Head of caudate nucleus (tissue), 42 donors: ENCODE data around the gene TRRAP.

Experiments used
- DNase-seq, 42 donors: peaks; one replicate each; pipeline versions ENCODE4 v3.0.0 to v3.0.0-alpha.2; 2020 to 2021; ENCODE audit warnings: mixed read lengths in 7 of 42
- intact Hi-C: fragments of 100-400 bp; cut with DNase I; formaldehyde crosslinking; loops from one replicate; pipeline ENCODE4 v1.15.0; 2022

Gene TRRAP

GRCh38 chr7:98996150-98996552, 117.8 kb downstream of the TRRAP start:
- intact Hi-C loops = no loop called here
- peak in 41 of 42 donors; percentile 22 to 86 (median 62) for DNase-seq

GRCh38 chr7:98997846-98998245, 119.5 kb downstream of the TRRAP start:
- peak in 1 of 42 donors; percentile 3 for DNase-seq
- intact Hi-C loops = no loop called here

GRCh38 chr7:98998821-98999725, 120.7 kb downstream of the TRRAP start:
- peak in 2 of 42 donors; percentile 9 to 13 for DNase-seq
- intact Hi-C loops = no loop called here

- intact Hi-C loops = no loop called here
- DNase-seq = peak in 3 of 42 donors; percentile 19 to 36 (median 32)
Observed at GRCh38 chr7:99000196-99000903, 122.0 kb downstream of the TRRAP start.

DNA sequence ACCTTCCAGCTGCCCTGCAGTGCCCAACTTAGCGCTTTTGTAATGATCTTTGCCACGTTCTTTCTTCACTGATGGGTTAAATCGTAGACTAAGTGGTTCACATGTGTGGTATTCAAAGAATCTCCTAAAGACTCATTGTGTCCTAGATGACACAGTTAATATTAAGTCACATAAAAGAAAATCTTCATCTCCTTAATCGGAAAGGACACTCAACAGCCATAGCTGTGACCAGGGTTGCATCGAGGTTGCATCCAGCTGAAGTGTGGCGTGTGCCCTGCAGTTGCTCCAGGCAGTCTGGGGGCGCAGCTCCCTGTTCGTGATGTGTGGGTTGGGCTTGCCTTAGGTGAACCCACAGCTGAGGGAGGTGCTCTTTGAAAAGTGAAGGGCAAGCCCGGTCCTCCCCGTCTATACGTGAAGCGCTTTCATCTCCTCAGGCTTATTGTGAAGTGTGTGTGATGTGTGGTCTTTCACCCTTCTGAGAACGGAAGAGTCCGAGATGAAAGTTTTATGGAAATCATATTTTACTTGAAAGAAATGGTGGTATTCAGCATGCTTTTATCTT, 122.7 kb downstream of the TRRAP start:
- peak in 29 of 42 donors; percentile 13 to 75 (median 44) for DNase-seq
- intact Hi-C loops = no loop called here

DNA sequence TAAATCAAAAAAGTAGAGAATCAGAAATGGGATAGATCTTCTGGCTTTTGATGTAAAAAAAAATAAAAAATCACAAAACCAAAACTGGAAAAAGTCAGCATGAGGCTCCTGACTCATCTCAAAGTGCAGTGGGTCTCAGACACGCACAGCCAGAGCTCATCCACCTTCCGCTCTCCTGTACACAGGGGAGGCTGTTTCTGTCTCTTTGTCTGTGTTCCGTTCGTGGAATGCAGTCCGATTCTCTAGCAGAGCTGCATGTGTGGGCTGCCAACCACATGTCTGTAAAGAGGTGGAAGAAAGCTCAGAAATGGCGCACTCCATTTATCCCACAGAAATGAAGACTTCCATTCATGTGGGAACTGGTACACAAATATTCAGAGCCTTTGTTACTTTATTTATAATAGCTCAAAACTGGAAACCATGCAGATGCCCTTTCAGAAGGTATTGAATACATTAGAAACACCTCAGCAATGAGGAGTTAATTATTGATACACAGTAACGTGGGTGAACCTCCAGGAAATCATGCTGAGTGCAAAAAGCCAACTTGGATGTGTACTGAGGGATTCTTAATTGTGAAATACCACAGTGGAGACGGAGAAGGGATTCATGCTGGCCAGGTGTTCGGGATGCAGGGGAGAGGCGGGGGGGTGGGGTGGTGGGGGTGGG, 123.3 kb downstream of the TRRAP start:
- intact Hi-C loops = no loop called here
- peak in 26 of 42 donors; percentile 16 to 76 (median 45) for DNase-seq

DNA sequence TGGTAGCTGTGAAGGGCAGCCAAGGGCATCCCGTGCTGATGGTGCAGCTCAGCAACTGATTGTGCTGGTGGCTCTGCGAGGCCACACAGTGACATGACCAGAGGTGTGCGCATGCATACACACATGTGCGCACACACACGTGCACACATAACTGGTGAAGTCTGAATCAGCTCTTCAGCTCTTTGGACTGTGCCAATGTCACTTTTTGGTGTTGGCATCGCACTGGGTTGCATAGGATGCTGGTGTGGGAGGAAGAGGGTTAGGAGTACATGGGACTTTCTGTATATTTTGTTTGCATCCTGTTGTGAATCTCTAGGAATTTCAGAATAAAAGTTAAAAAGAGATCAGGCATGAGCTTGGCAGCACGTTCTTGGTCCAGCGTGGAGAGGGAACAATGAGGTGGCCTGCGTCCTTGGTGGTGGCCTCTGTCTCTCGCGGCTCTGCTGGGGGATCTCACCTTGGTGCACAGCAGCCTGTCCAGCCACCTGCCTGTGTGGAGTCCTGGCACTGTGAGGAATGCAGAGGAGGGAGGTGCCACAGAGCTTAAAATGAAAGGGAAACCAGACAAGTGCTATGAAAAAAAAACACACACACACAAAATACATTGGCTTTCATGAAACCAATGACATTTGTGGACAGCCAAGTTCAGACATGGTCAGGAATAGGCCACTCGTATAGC, 124.0 kb downstream of the TRRAP start:
- DNase-seq = peak in 2 of 42 donors; percentile 6 to 30

DNA sequence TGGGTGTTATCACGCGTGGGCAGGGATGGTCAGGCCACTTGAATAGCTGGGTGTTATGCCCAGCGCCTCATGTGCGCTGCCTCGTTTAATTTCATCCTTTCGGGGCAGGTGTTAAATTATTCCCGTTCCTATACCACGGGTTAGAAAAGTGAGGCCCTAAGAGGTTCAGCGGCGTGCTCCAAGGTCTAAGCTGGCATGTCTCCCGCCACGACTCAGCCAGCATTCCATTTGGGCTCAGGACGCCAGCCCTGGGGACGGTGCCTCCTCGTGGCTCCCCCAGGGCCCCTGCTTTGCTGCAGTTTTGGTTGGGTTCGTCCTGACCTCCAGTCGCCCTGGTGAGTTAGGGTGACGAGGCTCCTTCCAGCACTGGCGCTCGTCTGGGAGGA, 124.5 kb downstream of the TRRAP start:
- intact Hi-C loops = no loop called here

More for the DNA sequence above, 124.0 kb downstream of the TRRAP start:
- intact Hi-C loops = no loop called here

DNA sequence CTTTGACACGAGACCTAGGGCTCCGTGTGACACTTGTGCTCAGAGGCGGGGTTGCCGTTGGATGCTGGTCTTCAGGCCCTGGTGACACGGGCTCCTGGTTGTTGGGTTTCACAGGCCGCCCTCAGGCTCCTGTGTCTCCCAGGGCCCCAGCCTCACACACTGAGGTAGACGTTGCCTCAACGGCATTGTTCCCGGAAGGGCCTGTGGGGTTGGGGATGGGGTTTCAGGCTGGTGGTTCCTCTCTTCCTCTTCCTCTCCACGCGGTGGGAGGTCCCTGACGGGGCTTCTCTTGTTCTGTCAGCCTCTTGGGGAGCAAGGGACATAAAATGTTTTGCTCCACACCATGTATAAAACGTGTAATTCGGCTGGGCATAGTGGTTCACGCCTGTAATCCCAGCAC, 125.1 kb downstream of the TRRAP start:
- peak in 2 of 42 donors; percentile 5 to 24 for DNase-seq
- intact Hi-C loops = no loop called here

More for the DNA sequence above, 124.5 kb downstream of the TRRAP start:
- DNase-seq = peak in 1 of 42 donors; percentile 31

GRCh38 chr7:99004216-99004615, 125.9 kb downstream of the TRRAP start:
- DNase-seq = peak in 2 of 42 donors; percentile 16 to 25
- intact Hi-C loops = no loop called here

DNA sequence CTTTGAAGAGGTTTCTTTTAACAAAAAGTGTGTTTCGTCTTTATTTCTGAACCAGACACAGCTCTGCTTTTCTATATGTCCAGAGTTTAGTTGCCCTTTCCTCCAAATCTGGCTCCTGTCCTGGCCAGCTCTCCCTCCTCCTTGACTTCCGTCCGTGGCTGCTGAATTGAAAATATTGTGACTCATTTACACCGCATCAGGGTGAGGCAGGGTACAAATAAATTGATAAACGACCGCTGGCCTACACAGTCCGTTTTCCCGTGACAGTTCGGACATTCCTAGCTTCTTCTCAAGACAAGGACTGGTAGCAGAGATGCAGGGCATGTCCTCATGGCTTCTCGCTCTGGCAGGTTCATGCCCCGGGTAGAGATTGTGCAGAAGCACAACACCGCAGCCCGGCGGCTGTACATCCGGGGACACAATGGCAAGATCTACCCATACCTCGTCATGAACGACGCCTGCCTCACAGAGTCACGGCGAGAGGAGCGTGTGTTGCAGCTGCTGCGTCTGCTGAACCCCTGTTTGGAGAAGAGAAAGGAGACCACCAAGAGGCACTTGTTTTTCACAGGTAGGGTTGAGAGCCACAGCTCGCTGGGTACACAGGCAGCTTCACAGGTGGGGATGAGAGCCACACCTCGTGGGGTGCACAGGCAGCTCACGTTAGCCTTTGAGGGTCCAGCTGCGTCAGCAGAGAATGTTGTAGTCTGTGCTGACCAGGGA, 126.6 kb downstream of the TRRAP start:
- peak in 3 of 42 donors; percentile 0 to 21 (median 8) for DNase-seq
- intact Hi-C loops = no loop called here

DNA sequence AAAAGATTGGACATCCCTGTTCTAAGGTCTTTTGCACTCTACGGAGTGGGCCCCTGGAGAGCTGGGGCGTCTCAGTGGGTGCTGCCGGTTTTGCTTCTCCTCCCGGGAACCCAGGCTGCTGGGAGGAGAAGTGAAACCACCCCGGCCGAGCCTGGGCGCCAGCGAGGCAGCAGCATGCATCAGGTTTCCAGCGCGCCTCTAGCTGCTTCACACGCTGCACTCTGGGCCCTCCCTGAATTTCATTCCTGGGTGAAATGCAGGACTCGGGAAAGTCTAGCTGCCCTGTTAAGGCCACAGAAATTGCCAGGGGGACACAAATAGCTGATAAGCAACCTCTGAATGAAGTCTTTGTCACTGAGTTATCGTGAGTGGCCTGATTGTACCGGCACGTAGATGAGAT, 127.4 kb downstream of the TRRAP start:
- intact Hi-C loops = no loop called here
- DNase-seq = peak in 18 of 42 donors; percentile 9 to 51 (median 23)

GRCh38 chr7:99006739-99007424, 128.6 kb downstream of the TRRAP start:
- peak in 5 of 42 donors; percentile 0 to 25 (median 14) for DNase-seq
- intact Hi-C loops = no loop called here

DNA sequence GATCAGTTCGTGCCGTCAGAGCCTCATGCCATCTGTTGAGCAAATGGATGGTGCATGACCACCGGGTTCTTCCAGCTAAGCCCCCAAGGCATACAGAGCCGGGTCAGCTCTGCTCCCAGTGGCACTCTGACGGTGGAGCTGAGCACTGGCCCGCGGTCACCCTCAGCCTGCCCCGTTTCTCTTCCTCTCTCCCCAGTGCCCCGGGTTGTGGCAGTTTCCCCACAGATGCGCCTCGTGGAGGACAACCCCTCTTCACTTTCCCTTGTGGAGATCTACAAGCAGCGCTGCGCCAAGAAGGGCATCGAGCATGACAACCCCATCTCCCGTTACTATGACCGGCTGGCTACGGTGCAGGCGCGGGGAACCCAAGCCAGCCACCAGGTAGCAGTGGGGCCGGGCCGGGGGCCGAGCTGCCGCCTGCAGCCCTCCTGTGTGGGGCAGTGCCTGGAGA, 129.9 kb downstream of the TRRAP start:
- DNase-seq = peak in 5 of 42 donors; percentile 2 to 34 (median 15)
- intact Hi-C loops = no loop called here

- peak in 3 of 42 donors; percentile 5 to 30 (median 7) for DNase-seq
- intact Hi-C loops = no loop called here
Observed at GRCh38 chr7:99008921-99009530, 130.7 kb downstream of the TRRAP start.

GRCh38 chr7:99010281-99010680, 131.9 kb downstream of the TRRAP start:
- peak in 2 of 42 donors; percentile 13 to 26 for DNase-seq
- intact Hi-C loops = no loop called here

- DNase-seq = peak in 3 of 42 donors; percentile 3 to 32 (median 32)
- intact Hi-C loops = no loop called here
Observed at GRCh38 chr7:99011341-99011705, 133.0 kb downstream of the TRRAP start.
